ENCODE results near the gene CDX2. TPM values are rescaled to one million over a fixed set of nuclear protein-coding genes. Genes with fewer than 3 reads are reported as not detected.

The CDX2 gene
- total RNA-seq, 4 donors from 2014 or later = not detected

Small RNA genes lying within 50 kb of the gene (small RNA-seq; reads per million reads assigned to genes)
- gene ATP5F1EP2 (not detected), gene RN7SL272P (not detected)

Other genes starting within 250 kb of the CDX2 start
- gene GSX1, start 176.8 kb downstream of the CDX2 start, total RNA-seq = not detected
- not detected for gene PDX1, start 49.3 kb downstream of the CDX2 start, total RNA-seq
- gene URAD, start 19.4 kb upstream of the CDX2 start, total RNA-seq = 1 to 10 TPM in 1 of 4 donors, not detected in 3; 1.3 TPM
- 1 to 10 TPM in 3 of 4 donors, under 1 TPM in 1; 0.37 to 6.5 (median 1.1) TPM for gene FLT3, start 131.3 kb upstream of the CDX2 start, total RNA-seq
- 10 to 100 TPM; 28.5 to 59.0 (median 29.5) TPM for gene PAN3, start 169.2 kb upstream of the CDX2 start, total RNA-seq

All from omental fat pad (tissue), 4 donors.